ENCODE results near the gene NAT14. TPM values are rescaled to one million over a fixed set of nuclear protein-coding genes. Genes with fewer than 3 reads are reported as not detected.

NAT14 gene
- polyA plus RNA-seq, 2 of the 4 experiments (the other 2 are of a cell fraction): 16.8 to 50.3 TPM

GRCh38 chr19:55476100-55476775 lies 8.8 kb upstream of the NAT14 start, which contains the start of gene ZNF628 (continued):
- TF ChIP-seq MYC (IDR thresholded peaks at IDR 0.05; ENCODE audit: borderline replicate concordance, low read length): peak; percentile 93
- TF ChIP-seq TFCP2L1 (CRISPR knock-in tag; IDR thresholded peaks at IDR 0.05): peak; percentile 80; the same call in 1 of the 2 replicates
- TF ChIP-seq HOXA7 (CRISPR knock-in tag; IDR thresholded peaks at IDR 0.05): no peak
- TF ChIP-seq ZSCAN20 (CRISPR knock-in tag; IDR thresholded peaks at IDR 0.05): peak; percentile 84
- no peak for TF ChIP-seq SREBF2 (IDR thresholded peaks at IDR 0.05)
- TF ChIP-seq, protein P1, sequence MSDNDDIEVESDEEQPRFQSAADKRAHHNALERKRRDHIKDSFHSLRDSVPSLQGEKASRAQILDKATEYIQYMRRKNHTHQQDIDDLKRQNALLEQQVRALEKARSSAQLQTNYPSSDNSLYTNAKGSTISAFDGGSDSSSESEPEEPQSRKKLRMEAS (IDR thresholded peaks at IDR 0.05): peak; percentile 100
- TF ChIP-seq HMGXB4 (CRISPR knock-in tag; IDR thresholded peaks at IDR 0.05; ENCODE audit: borderline replicate concordance): peak; percentile 89
- TF ChIP-seq FOSB (CRISPR knock-in tag; IDR thresholded peaks at IDR 0.05): no peak
- TF ChIP-seq FOSL2 (IDR thresholded peaks at IDR 0.05): no peak
- 0 out of 2 replicates have a peak, but pooled peaks have one; percentile 15 for TF ChIP-seq FOSL2 (CRISPR knock-in tag; IDR thresholded peaks at IDR 0.05)
- no peak for TF ChIP-seq SMC3 (IDR thresholded peaks at IDR 0.05)
- no peak for TF ChIP-seq JUNB (IDR thresholded peaks at IDR 0.05)
- no peak for TF ChIP-seq BHLHE40 (IDR thresholded peaks at IDR 0.05; ENCODE audit: low read depth, low read length)
- TF ChIP-seq, protein P2, sequence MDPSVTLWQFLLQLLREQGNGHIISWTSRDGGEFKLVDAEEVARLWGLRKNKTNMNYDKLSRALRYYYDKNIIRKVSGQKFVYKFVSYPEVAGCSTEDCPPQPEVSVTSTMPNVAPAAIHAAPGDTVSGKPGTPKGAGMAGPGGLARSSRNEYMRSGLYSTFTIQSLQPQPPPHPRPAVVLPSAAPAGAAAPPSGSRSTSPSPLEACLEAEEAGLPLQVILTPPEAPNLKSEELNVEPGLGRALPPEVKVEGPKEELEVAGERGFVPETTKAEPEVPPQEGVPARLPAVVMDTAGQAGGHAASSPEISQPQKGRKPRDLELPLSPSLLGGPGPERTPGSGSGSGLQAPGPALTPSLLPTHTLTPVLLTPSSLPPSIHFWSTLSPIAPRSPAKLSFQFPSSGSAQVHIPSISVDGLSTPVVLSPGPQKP (IDR thresholded peaks at IDR 0.05; ENCODE audit: low read depth, low read length): no peak
- TF ChIP-seq HOXB5 (CRISPR knock-in tag; IDR thresholded peaks at IDR 0.05): peak; percentile 97
- no peak for TF ChIP-seq NR3C1 (IDR thresholded peaks at IDR 0.05)
- TF ChIP-seq PBX3 (IDR thresholded peaks at IDR 0.05): peak; percentile 64
- TF ChIP-seq FOXS1 (CRISPR knock-in tag; IDR thresholded peaks at IDR 0.05): peak; percentile 90
- TF ChIP-seq, protein P3, sequence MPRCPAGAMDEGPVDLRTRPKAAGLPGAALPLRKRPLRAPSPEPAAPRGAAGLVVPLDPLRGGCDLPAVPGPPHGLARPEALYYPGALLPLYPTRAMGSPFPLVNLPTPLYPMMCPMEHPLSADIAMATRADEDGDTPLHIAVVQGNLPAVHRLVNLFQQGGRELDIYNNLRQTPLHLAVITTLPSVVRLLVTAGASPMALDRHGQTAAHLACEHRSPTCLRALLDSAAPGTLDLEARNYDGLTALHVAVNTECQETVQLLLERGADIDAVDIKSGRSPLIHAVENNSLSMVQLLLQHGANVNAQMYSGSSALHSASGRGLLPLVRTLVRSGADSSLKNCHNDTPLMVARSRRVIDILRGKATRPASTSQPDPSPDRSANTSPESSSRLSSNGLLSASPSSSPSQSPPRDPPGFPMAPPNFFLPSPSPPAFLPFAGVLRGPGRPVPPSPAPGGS (IDR thresholded peaks at IDR 0.05): no peak
- peak; percentile 28 to 88; a peak in 4 of 5 replicates for TF ChIP-seq JUN (IDR thresholded peaks at IDR 0.05)
- TF ChIP-seq KDM5A (IDR thresholded peaks at IDR 0.05): no peak
- TF ChIP-seq RCOR1 (IDR thresholded peaks at IDR 0.05; ENCODE audit: low read depth, low read length): no peak
- no peak for TF ChIP-seq ZFP36 (IDR thresholded peaks at IDR 0.05; ENCODE audit: borderline replicate concordance, partially characterized antibody)
- no peak for TF ChIP-seq CHD4 (IDR thresholded peaks at IDR 0.05; ENCODE audit: borderline replicate concordance)
- TF ChIP-seq, protein P4, sequence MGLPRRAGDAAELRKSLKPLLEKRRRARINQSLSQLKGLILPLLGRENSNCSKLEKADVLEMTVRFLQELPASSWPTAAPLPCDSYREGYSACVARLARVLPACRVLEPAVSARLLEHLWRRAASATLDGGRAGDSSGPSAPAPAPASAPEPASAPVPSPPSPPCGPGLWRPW (IDR thresholded peaks at IDR 0.05): no peak
- TF ChIP-seq, protein P5, sequence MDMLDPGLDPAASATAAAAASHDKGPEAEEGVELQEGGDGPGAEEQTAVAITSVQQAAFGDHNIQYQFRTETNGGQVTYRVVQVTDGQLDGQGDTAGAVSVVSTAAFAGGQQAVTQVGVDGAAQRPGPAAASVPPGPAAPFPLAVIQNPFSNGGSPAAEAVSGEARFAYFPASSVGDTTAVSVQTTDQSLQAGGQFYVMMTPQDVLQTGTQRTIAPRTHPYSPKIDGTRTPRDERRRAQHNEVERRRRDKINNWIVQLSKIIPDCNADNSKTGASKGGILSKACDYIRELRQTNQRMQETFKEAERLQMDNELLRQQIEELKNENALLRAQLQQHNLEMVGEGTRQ (IDR thresholded peaks at IDR 0.05): peak; percentile 68
- no peak for TF ChIP-seq EP300 (IDR thresholded peaks at IDR 0.05)
- peak; percentile 96 for TF ChIP-seq TP53 (CRISPR knock-in tag; IDR thresholded peaks at IDR 0.05)
- peak; percentile 84 for TF ChIP-seq NPAS2 (CRISPR knock-in tag; IDR thresholded peaks at IDR 0.05; ENCODE audit: borderline replicate concordance)
- peak; percentile 73 for TF ChIP-seq PHF8 (IDR thresholded peaks at IDR 0.05; ENCODE audit: borderline replicate concordance, low read depth)
- peak; percentile 96 for TF ChIP-seq EHF (CRISPR knock-in tag; IDR thresholded peaks at IDR 0.05)
